ENCODE results near the gene PRPF40A. TPM values are rescaled to one million over a fixed set of nuclear protein-coding genes. Genes with fewer than 3 reads are reported as not detected.
A peak's percentile ranks its signal among the peaks of the same experiment; 100 is the strongest.
"Not testable (repeated sequence)": the region's sequence is repeated elsewhere in the genome, so short reads cannot be mapped to it uniquely, and the experiment has no call there.

PRPF40A gene
- total RNA-seq, result 10 to 100 TPM; 25.1 to 54.3 (median 40.2) TPM
- long read RNA-seq, partial matches to known transcripts, result 1 of 6 reads
- long read RNA-seq, other reads (novel, unspliced or antisense), result 4 of 6 reads

GRCh38 chr2:152717228-152718075 lies at the start of gene PRPF40A:
PRPF40A (minus strand) TSS chr2:152717461; CDS start chr2:152717439, 22 bp downstream.
- ATAC-seq, result peak; percentile 83 to 90 (median 88)
- Histone ChIP-seq H3K4me1 (peaks cover 0 to 22% (median 11%) of the 10 kb centered on the region in 4 donors), H3K9me3 (no peaks in the 10 kb centered on the region), H3K27me3 (no peaks in the 10 kb centered on the region), H3K4me3 (peak within 1 kb of the TSS; percentile 85 to 92 (median 87)), H3K36me3 (peaks cover 0 to 20% (median 8%) of the 10 kb centered on the region in 4 donors), H3K27ac (peak within 1 kb of the TSS; percentile 93 to 98 (median 96))
- intact Hi-C loops (cut with DNase I), result no loop called here
- DNase-seq, result peak; percentile 99 to 100 (median 99)
- TF ChIP-seq CTCF (IDR thresholded peaks at IDR 0.05), result no peak
- TF ChIP-seq POLR2A (IDR thresholded peaks at IDR 0.05), result peak; percentile 80
- WGBS (ENCODE audit: insufficient coverage, low coverage, low lambda C conversion rate, missing lambda C conversion rate), result under 1% methylated on average over 47 of the region's 71 CpGs

- no peaks in the 10 kb centered on the region for H3K27me3 ChIP-seq
- 33% methylated on average over 1 of the region's 1 CpG for WGBS (ENCODE audit: insufficient coverage, low coverage, low lambda C conversion rate, missing lambda C conversion rate)
- no peak overlapping the region for H3K27ac ChIP-seq
- ATAC-seq, result peak in 3 of 4 donors; percentile 44 to 62 (median 59)
- peaks cover 0 to 7% (median 0%) of the 10 kb centered on the region in 4 donors for H3K4me1 ChIP-seq
- TF ChIP-seq CTCF (IDR thresholded peaks at IDR 0.05) (no peak), POLR2A (IDR thresholded peaks at IDR 0.05) (no peak)
- H3K36me3 ChIP-seq, result no peaks in the 10 kb centered on the region
- no peak overlapping the region for H3K4me3 ChIP-seq
- no peaks in the 10 kb centered on the region for H3K9me3 ChIP-seq
- DNase-seq, result no peak
- intact Hi-C loops (cut with DNase I), result no loop called here
Measured at GRCh38 chr2:152766928-152767327, 49.7 kb upstream of the PRPF40A start.

GRCh38 chr2:152763651-152764050 lies 46.4 kb upstream of the PRPF40A start:
- Histone ChIP-seq H3K4me3 (no peak overlapping the region), H3K9me3 (no peaks in the 10 kb centered on the region), H3K27ac (no peak overlapping the region), H3K27me3 (no peaks in the 10 kb centered on the region), H3K36me3 (no peaks in the 10 kb centered on the region), H3K4me1 (peaks cover 0 to 7% (median 0%) of the 10 kb centered on the region in 4 donors)
- 80% methylated on average over 1 of the region's 1 CpG for WGBS (ENCODE audit: insufficient coverage, low coverage, low lambda C conversion rate, missing lambda C conversion rate)
- TF ChIP-seq POLR2A (IDR thresholded peaks at IDR 0.05) (no peak), CTCF (IDR thresholded peaks at IDR 0.05) (no peak)
- DNase-seq, result no peak
- no peak for ATAC-seq
- intact Hi-C loops (cut with DNase I), result no loop called here

GRCh38 chr2:152763208-152763607 lies 45.9 kb upstream of the PRPF40A start:
- whole genome bisulfite sequencing (ENCODE audit: insufficient coverage, low coverage, low lambda C conversion rate, missing lambda C conversion rate), result 94% methylated on average over 4 of the region's 4 CpGs
- H3K4me3 ChIP-seq; ATAC-seq; H3K9me3 ChIP-seq; DNase-seq; H3K4me1 ChIP-seq; H3K36me3 ChIP-seq; H3K27ac ChIP-seq; H3K27me3 ChIP-seq; intact Hi-C loops (cut with DNase I): not testable (repeated sequence)

- TF ChIP-seq POLR2A (IDR thresholded peaks at IDR 0.05) (no peak), CTCF (IDR thresholded peaks at IDR 0.05) (no peak)
- H3K4me1 ChIP-seq, result peaks cover 0 to 7% (median 0%) of the 10 kb centered on the region in 4 donors
- ATAC-seq (peak in 1 of 4 donors; percentile 36), DNase-seq (no peak)
- WGBS (ENCODE audit: insufficient coverage, low coverage, low lambda C conversion rate, missing lambda C conversion rate), result 63% methylated on average over 3 of the region's 5 CpGs
- H3K36me3 ChIP-seq, result no peaks in the 10 kb centered on the region
- no peaks in the 10 kb centered on the region for H3K27me3 ChIP-seq
- no peaks in the 10 kb centered on the region for H3K9me3 ChIP-seq
- H3K27ac ChIP-seq, result no peak overlapping the region
- intact Hi-C loops (cut with DNase I), result no loop called here
- no peak overlapping the region for H3K4me3 ChIP-seq
Measured at GRCh38 chr2:152762202-152762601, 44.9 kb upstream of the PRPF40A start.

Measured in right lobe of liver (tissue), 6 donors.